Measurements from ENCODE around the gene SLAIN1. TPM values are rescaled to one million over a fixed set of nuclear protein-coding genes. Genes with fewer than 3 reads are reported as not detected.

SLAIN1 gene
- total and polyA plus RNA-seq, 10 of the 15 experiments (the other 5 are each of a cell fraction or from before 2014, with no cell fraction given) = 11.9 to 140 (median 56.9) TPM

DNA sequence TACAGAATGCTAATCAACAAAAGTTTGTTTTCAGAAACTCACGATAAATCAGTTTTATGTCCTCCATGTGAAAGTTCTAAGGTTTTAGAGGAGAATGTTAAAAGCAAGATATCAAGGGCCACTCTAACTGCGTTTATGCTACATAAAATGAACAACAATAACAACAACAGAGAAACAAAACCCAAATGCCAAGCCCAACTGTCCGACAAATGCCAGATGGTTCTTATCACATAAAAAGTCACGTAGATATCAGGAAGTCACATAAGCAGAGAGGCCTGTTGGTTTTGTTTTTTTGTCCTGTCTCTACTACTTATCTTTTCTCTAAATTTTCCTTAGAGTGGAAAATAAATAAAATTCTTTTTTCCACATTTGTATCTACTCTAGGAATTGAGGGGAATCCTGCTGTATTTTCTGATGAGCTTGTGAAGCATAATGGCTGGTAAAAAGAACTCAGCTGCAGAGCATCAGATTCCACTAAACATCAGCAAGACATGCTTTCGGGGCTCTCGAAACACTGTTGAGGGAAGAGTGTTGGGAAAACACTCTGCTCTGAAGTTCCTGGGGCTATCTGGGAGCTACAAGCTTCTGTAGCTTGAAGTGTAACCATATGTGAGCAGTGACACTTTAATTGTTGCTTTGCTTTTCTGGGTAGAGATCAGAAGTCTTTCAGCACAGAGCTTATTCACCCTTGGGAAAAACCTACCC, 110.1 kb downstream of the SLAIN1 start (continued):
- TF ChIP-seq, protein P1, sequence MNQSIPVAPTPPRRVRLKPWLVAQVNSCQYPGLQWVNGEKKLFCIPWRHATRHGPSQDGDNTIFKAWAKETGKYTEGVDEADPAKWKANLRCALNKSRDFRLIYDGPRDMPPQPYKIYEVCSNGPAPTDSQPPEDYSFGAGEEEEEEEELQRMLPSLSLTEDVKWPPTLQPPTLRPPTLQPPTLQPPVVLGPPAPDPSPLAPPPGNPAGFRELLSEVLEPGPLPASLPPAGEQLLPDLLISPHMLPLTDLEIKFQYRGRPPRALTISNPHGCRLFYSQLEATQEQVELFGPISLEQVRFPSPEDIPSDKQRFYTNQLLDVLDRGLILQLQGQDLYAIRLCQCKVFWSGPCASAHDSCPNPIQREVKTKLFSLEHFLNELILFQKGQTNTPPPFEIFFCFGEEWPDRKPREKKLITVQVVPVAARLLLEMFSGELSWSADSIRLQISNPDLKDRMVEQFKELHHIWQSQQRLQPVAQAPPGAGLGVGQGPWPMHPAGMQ (IDR thresholded peaks at IDR 0.05; ENCODE audit: borderline replicate concordance) = no peak

DNA sequence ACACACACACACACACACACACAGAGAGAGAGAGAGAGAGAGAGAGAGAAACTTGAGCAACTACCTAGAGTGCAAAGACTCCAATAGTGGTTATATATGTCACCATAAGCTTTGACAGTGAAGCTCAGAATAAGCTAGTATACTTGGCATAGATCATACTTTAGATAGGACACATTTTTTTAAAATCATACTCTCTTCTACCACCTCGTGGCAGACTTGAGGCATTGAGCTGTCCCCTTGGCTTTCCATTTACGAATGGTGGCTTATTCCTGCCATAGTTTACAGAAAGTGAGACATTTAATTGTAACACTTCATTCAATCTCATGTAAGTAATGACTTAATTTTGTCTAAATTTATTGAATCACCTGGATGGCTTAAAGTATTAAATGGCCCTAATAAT, 112.9 kb downstream of the SLAIN1 start:
- in situ Hi-C loops (cut with MboI) = no loop called here
- FAIRE-seq = no peak
- Histone ChIP-seq H3K27me3 (replicated peaks in 1 of 2; ENCODE audit: control insufficient read depth in 2 of 2, insufficient read depth in 2 of 2, low read length in 1 of 2) (no peaks in the 10 kb centered on the region), H3K36me3 (ENCODE audit: control insufficient read depth in 2 of 2, insufficient read depth in 2 of 2, low read length in 1 of 2) (no peaks in the 10 kb centered on the region), H3K27ac (ENCODE audit: control insufficient read depth, insufficient read depth) (no peak overlapping the region), H3K4me2 (ENCODE audit: control insufficient read depth, insufficient read depth) (no peak overlapping the region), H4K20me1 (ENCODE audit: control insufficient read depth, insufficient read depth) (no peaks in the 10 kb centered on the region), H3K4me3 (no peak overlapping the region), H3K9ac (ENCODE audit: control insufficient read depth, insufficient read depth, low read length) (no peak overlapping the region), H2AFZ (ENCODE audit: control insufficient read depth, low read depth, low read length) (no peak overlapping the region), H3K9me3 (replicated peaks; ENCODE audit: control insufficient read depth, insufficient read depth, low read length) (no peaks in the 10 kb centered on the region), H3K4me1 (ENCODE audit: control insufficient read depth, insufficient read depth, low read length) (no peaks in the 10 kb centered on the region), H3K79me2 (ENCODE audit: control insufficient read depth, insufficient read depth, low read length) (no peaks in the 10 kb centered on the region)
- ATAC-seq = peak; percentile 73
- no TSS peak for BruUV-seq (replicated peaks)
- WGBS (ENCODE audit: insufficient coverage, insufficient replicate concordance, low lambda C conversion rate, missing lambda C conversion rate) = 11% methylated on average over 2 of the region's 2 CpGs
- POLR2A ChIA-PET = interaction anchor here (0.6 kb wide), 1 partner anchor 310 kb away, joined by 3 read pairs; no protein-coding TSS in a partner anchor
- CTCF ChIA-PET = interaction anchor here (0.6 to 6.8 kb wide), 15 partner anchors 8 to 715 kb away, joined by 3 to 66 read pairs (median 4); no protein-coding TSS in a partner anchor
- RAD21 ChIA-PET (ENCODE audit: unreplicated experiment) = interaction anchor here (0.7 to 1.8 kb wide), 5 partner anchors 10 to 311 kb away, joined by 3 to 19 read pairs (median 3); no protein-coding TSS in a partner anchor
- SMC1A ChIA-PET (ENCODE audit: uncharacterized antibody, unreplicated experiment) = interaction anchor here (0.7 to 2.0 kb wide), 14 partner anchors 12 to 312 kb away, joined by 3 to 22 read pairs (median 4); no protein-coding TSS in a partner anchor
- TF ChIP-seq ESRRA (IDR thresholded peaks at IDR 0.05; ENCODE audit: low read length) (no peak), ZNF384 (IDR thresholded peaks at IDR 0.05; ENCODE audit: borderline replicate concordance, low read depth, low read length) (peak; percentile 21; the same call in 1 of the 2 replicates), SIN3A (IDR thresholded peaks at IDR 0.05; ENCODE audit: low read depth, low read length) (no peak), KDM1A (IDR thresholded peaks at IDR 0.05; ENCODE audit: borderline replicate concordance) (no peak), SMC3 (IDR thresholded peaks at IDR 0.05; ENCODE audit: borderline replicate concordance, low read length) (peak; percentile 51; the same call in 1 of the 2 replicates), RAD21 (IDR thresholded peaks at IDR 0.05; ENCODE audit: insufficient read depth, low read depth, low read length) (peak; percentile 47), EP300 (IDR thresholded peaks at IDR 0.05; ENCODE audit: borderline replicate concordance in 1 of 2, control insufficient read depth in 1 of 2, low read depth in 2 of 2, low read length in 2 of 2) (no peak)
- TF ChIP-seq, protein P2, sequence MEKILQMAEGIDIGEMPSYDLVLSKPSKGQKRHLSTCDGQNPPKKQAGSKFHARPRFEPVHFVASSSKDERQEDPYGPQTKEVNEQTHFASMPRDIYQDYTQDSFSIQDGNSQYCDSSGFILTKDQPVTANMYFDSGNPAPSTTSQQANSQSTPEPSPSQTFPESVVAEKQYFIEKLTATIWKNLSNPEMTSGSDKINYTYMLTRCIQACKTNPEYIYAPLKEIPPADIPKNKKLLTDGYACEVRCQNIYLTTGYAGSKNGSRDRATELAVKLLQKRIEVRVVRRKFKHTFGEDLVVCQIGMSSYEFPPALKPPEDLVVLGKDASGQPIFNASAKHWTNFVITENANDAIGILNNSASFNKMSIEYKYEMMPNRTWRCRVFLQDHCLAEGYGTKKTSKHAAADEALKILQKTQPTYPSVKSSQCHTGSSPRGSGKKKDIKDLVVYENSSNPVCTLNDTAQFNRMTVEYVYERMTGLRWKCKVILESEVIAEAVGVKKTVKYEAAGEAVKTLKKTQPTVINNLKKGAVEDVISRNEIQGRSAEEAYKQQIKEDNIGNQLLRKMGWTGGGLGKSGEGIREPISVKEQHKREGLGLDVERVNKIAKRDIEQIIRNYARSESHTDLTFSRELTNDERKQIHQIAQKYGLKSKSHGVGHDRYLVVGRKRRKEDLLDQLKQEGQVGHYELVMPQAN (conservative IDR thresholded peaks at IDR 0.05) = no peak
- TF ChIP-seq, protein P3, sequence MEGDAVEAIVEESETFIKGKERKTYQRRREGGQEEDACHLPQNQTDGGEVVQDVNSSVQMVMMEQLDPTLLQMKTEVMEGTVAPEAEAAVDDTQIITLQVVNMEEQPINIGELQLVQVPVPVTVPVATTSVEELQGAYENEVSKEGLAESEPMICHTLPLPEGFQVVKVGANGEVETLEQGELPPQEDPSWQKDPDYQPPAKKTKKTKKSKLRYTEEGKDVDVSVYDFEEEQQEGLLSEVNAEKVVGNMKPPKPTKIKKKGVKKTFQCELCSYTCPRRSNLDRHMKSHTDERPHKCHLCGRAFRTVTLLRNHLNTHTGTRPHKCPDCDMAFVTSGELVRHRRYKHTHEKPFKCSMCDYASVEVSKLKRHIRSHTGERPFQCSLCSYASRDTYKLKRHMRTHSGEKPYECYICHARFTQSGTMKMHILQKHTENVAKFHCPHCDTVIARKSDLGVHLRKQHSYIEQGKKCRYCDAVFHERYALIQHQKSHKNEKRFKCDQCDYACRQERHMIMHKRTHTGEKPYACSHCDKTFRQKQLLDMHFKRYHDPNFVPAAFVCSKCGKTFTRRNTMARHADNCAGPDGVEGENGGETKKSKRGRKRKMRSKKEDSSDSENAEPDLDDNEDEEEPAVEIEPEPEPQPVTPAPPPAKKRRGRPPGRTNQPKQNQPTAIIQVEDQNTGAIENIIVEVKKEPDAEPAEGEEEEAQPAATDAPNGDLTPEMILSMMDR (IDR thresholded peaks at IDR 0.05 in 2 of 3, conservative IDR thresholded peaks at IDR 0.05 in 1 of 3; ENCODE audit: control insufficient read depth in 2 of 3, extremely low read depth in 1 of 3, insufficient read depth in 1 of 3, low read depth in 3 of 3, low read length in 3 of 3) = peak; percentile 27 to 45 (median 28); a peak in 4 of 6 replicates
- intact Hi-C loops (cut with micrococcal nuclease; ENCODE audit: unreplicated experiment) = loop anchor here (1.0 kb wide), 1 partner anchor 311 kb away; no protein-coding TSS in a partner anchor
- DNase-seq (ENCODE audit: low read depth, low spot score) = no peak

All from GM12878 (cell line).